ENCODE measurements around the gene ALMS1. TPM values are rescaled to one million over a fixed set of nuclear protein-coding genes. Genes with fewer than 3 reads are reported as not detected.

The ALMS1 gene
- total and polyA plus RNA-seq, 7 donors = 3.7 to 8.2 (median 6.0) TPM

- H3K36me3 ChIP-seq (ENCODE audit: insufficient read depth in 1 of 2, low read depth in 1 of 2) = peaks cover 0 to 20% of the 10 kb centered on the region in 2 donors
- ATAC-seq (no peak), DNase-seq (no peak)
- no peak overlapping the region for H3K4me3 ChIP-seq
- intact Hi-C loops (cut with DNase I) = no loop called here
- H3K9me3 ChIP-seq = no peaks in the 10 kb centered on the region
- WGBS, 3 donors = 95 to 99% (median 96%) methylated on average over 3 of the region's 3 CpGs
- no peak for TF ChIP-seq CTCF (IDR thresholded peaks at IDR 0.05)
- no peaks in the 10 kb centered on the region for H3K4me1 ChIP-seq
- no peaks in the 10 kb centered on the region for H3K27me3 ChIP-seq (ENCODE audit: insufficient read depth in 3 of 3, low read length in 2 of 3)
- no peak overlapping the region for H3K27ac ChIP-seq
These were observed 38.3 kb downstream of the ALMS1 start for GRCh38 chr2:73423913-73424312.

DNA sequence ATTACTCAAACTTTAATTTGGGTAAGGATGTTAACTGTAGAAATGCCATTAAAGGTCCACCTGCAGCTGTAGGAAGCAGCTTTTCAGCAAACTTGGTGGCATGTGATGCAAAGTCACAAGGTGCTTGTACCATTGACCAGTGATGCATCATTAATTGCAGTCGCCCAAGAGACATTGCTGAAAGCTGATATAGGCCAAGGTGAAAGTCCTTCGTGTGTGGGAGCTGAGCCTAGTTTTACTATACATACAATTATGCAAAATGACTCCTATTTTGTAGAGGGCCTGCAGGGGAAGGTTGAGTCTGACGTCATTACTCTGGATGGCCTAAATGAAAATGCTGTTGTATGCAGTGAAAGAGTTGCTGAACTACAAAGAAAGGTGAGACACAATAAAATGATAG is 40.5 kb downstream of the ALMS1 start:
- Histone ChIP-seq H3K4me3 (no peak overlapping the region), H3K27me3 (ENCODE audit: insufficient read depth in 3 of 3, low read length in 2 of 3) (no peaks in the 10 kb centered on the region), H3K36me3 (ENCODE audit: insufficient read depth in 1 of 2, low read depth in 1 of 2) (peaks cover 0 to 20% of the 10 kb centered on the region in 2 donors), H3K4me1 (no peaks in the 10 kb centered on the region), H3K27ac (no peak overlapping the region), H3K9me3 (no peaks in the 10 kb centered on the region)
- WGBS, 3 donors = 86 to 87% (median 86%) methylated on average over 3 of the region's 3 CpGs
- no peak for ATAC-seq
- no peak for TF ChIP-seq CTCF (IDR thresholded peaks at IDR 0.05)
- DNase-seq = no peak
- intact Hi-C loops (cut with DNase I) = no loop called here

- Histone ChIP-seq H3K4me1 (no peaks in the 10 kb centered on the region), H3K36me3 (ENCODE audit: insufficient read depth in 1 of 2, low read depth in 1 of 2) (peaks cover 0 to 30% of the 10 kb centered on the region in 2 donors)
These were observed 50.4 kb downstream of the ALMS1 start for GRCh38 chr2:73436019-73436418.

GRCh38 chr2:73444202-73444601 is 58.6 kb downstream of the ALMS1 start:
- ATAC-seq (no peak), DNase-seq (no peak)
- no peak for TF ChIP-seq CTCF (IDR thresholded peaks at IDR 0.05)
- intact Hi-C loops (cut with DNase I) = no loop called here
- Histone ChIP-seq H3K27me3 (ENCODE audit: insufficient read depth in 3 of 3, low read length in 2 of 3) (no peaks in the 10 kb centered on the region), H3K27ac (no peak overlapping the region), H3K9me3 (no peaks in the 10 kb centered on the region), H3K36me3 (ENCODE audit: insufficient read depth in 1 of 2, low read depth in 1 of 2) (peaks cover 10 to 36% of the 10 kb centered on the region in 2 donors), H3K4me1 (no peaks in the 10 kb centered on the region), H3K4me3 (no peak overlapping the region)
- WGBS, 3 donors = 94 to 97% (median 94%) methylated on average over 3 of the region's 3 CpGs

More at GRCh38 chr2:73436019-73436418, 50.4 kb downstream of the ALMS1 start:
- Histone ChIP-seq H3K4me3 (no peak overlapping the region), H3K27ac (no peak overlapping the region), H3K9me3 (peaks cover 6% of the 10 kb centered on the region), H3K27me3 (ENCODE audit: insufficient read depth in 3 of 3, low read length in 2 of 3) (no peaks in the 10 kb centered on the region)
- no peak for TF ChIP-seq CTCF (IDR thresholded peaks at IDR 0.05)
- intact Hi-C loops (cut with DNase I) = no loop called here
- 97 to 100% (median 100%) methylated on average over 1 of the region's 1 CpG for WGBS, 3 donors
- ATAC-seq (no peak), DNase-seq (no peak)

DNA sequence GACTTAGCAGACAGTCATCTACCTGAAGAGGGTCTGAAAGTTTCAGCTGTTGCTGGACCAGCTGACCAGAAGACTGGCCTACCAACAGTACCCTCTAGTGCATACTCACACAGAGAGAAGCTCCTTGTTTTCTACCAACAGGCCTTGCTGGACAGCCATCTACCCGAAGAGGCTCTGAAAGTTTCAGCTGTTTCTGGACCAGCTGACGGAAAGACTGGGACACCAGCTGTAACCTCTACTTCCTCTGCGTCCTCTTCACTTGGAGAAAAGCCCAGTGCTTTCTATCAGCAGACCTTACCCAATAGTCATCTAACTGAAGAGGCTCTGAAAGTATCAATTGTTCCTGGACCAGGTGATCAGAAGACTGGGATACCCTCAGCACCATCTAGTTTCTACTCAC is 63.2 kb downstream of the ALMS1 start:
- H3K27ac ChIP-seq = no peak overlapping the region
- H3K9me3 ChIP-seq = no peaks in the 10 kb centered on the region
- DNase-seq (no peak), ATAC-seq (no peak)
- no peak for TF ChIP-seq CTCF (IDR thresholded peaks at IDR 0.05)
- no peak overlapping the region for H3K4me3 ChIP-seq
- WGBS, 3 donors = 56 to 59% (median 56%) methylated on average over 3 of the region's 3 CpGs
- peaks cover 20 to 59% of the 10 kb centered on the region in 2 donors for H3K36me3 ChIP-seq (ENCODE audit: insufficient read depth in 1 of 2, low read depth in 1 of 2)
- H3K27me3 ChIP-seq (ENCODE audit: insufficient read depth in 3 of 3, low read length in 2 of 3) = no peaks in the 10 kb centered on the region
- intact Hi-C loops (cut with DNase I) = no loop called here
- no peaks in the 10 kb centered on the region for H3K4me1 ChIP-seq
